ENCODE data around the gene PLAAT4. TPM values are rescaled to one million over a fixed set of nuclear protein-coding genes. Genes with fewer than 3 reads are reported as not detected.

Gene PLAAT4
- total and polyA plus RNA-seq, 2 experiments from 2014 or later, result 0.69 to 4.6 TPM

GRCh38 chr11:63595296-63595695 lies 58.7 kb downstream of the PLAAT4 start:
- ATAC-seq (no peak), DNase-seq (ENCODE audit: low spot score) (no peak)
- no peak overlapping the region for H3K27ac Mint-ChIP-seq
- TF ChIP-seq, protein P1, sequence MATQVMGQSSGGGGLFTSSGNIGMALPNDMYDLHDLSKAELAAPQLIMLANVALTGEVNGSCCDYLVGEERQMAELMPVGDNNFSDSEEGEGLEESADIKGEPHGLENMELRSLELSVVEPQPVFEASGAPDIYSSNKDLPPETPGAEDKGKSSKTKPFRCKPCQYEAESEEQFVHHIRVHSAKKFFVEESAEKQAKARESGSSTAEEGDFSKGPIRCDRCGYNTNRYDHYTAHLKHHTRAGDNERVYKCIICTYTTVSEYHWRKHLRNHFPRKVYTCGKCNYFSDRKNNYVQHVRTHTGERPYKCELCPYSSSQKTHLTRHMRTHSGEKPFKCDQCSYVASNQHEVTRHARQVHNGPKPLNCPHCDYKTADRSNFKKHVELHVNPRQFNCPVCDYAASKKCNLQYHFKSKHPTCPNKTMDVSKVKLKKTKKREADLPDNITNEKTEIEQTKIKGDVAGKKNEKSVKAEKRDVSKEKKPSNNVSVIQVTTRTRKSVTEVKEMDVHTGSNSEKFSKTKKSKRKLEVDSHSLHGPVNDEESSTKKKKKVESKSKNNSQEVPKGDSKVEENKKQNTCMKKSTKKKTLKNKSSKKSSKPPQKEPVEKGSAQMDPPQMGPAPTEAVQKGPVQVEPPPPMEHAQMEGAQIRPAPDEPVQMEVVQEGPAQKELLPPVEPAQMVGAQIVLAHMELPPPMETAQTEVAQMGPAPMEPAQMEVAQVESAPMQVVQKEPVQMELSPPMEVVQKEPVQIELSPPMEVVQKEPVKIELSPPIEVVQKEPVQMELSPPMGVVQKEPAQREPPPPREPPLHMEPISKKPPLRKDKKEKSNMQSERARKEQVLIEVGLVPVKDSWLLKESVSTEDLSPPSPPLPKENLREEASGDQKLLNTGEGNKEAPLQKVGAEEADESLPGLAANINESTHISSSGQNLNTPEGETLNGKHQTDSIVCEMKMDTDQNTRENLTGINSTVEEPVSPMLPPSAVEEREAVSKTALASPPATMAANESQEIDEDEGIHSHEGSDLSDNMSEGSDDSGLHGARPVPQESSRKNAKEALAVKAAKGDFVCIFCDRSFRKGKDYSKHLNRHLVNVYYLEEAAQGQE (IDR thresholded peaks at IDR 0.05; ENCODE audit: unreplicated experiment), result no peak
- TF ChIP-seq POLR2AphosphoS5 (IDR thresholded peaks at IDR 0.05; ENCODE audit: low read depth) (no peak), ZNF114 (CRISPR knock-in tag; IDR thresholded peaks at IDR 0.05) (no peak), EZH2 (IDR thresholded peaks at IDR 0.05; ENCODE audit: low read depth, unreplicated experiment) (no peak), ZNF331 (CRISPR knock-in tag; IDR thresholded peaks at IDR 0.05; ENCODE audit: low read depth) (no peak), EZH2phosphoT487 (IDR thresholded peaks at IDR 0.05; ENCODE audit: unreplicated experiment) (no peak)
- Histone ChIP-seq H2AFZ (no peak overlapping the region), H3K27me3 (ENCODE audit: insufficient read depth) (no peaks in the 10 kb centered on the region), H3K27ac (ENCODE audit: low read depth) (no peak overlapping the region), H3K9me2 (ENCODE audit: insufficient read depth) (no peaks in the 10 kb centered on the region), H4K20me1 (replicated peaks; ENCODE audit: insufficient read depth) (no peaks in the 10 kb centered on the region; the same call in 1 of the 2 replicates), H3K4me3 (no peak overlapping the region), H3K4me2 (no peak overlapping the region), H3K36me3 (ENCODE audit: insufficient read depth) (peaks cover 11% of the 10 kb centered on the region; the same call in 1 of the 2 replicates), H3F3A (replicated peaks; ENCODE audit: low read depth) (0 out of 2 replicates have a peak, but pooled peaks cover under 1% of the 10 kb centered on the region), H3K79me2 (replicated peaks; ENCODE audit: insufficient read depth) (peaks cover 32% of the 10 kb centered on the region), H3K4me1 (ENCODE audit: insufficient read depth) (no peaks in the 10 kb centered on the region)
- no peak overlapping the region for H3K4me3 Mint-ChIP-seq
- peaks cover 6% of the 10 kb centered on the region for H3K27me3 Mint-ChIP-seq (ENCODE audit: insufficient read depth, low read depth, poor library complexity)
- H3K9me3 Mint-ChIP-seq, result peaks cover 18% of the 10 kb centered on the region
- peaks cover 61% of the 10 kb centered on the region for H3K36me3 Mint-ChIP-seq (ENCODE audit: low read depth)
- no peaks in the 10 kb centered on the region for H3K4me1 Mint-ChIP-seq

Other genes starting within 250 kb of the PLAAT4 start
- gene SLC22A9, start 167.0 kb upstream of the PLAAT4 start, total RNA-seq (2014; rRNA removed; shearing (Covaris generic)), result not detected in 2 replicates
- gene SLC22A9, start 167.0 kb upstream of the PLAAT4 start, polyA plus RNA-seq (2016; fragmentation: Nextera tagmentation; extraction: Ambion mirVana), result not detected in 2 replicates
- gene PLAAT5, start 45.6 kb upstream of the PLAAT4 start, total RNA-seq (2014; rRNA removed; shearing (Covaris generic)), result 10.4 and 11.6 TPM in 2 replicates
- gene PLAAT5, start 45.6 kb upstream of the PLAAT4 start, polyA plus RNA-seq (2016; fragmentation: Nextera tagmentation; extraction: Ambion mirVana), result 7.5 and 7.7 TPM in 2 replicates
- 0.62 and 0.94 TPM in 2 replicates for gene LGALS12, start 30.7 kb upstream of the PLAAT4 start, total RNA-seq (2014; rRNA removed; shearing (Covaris generic))
- gene LGALS12, start 30.7 kb upstream of the PLAAT4 start, polyA plus RNA-seq (2016; fragmentation: Nextera tagmentation; extraction: Ambion mirVana), result 0.57 and 1.2 TPM in 2 replicates
- 0.66 TPM in 1 of 2 replicates, not detected in the other for gene PLAAT2, start 26.6 kb downstream of the PLAAT4 start, total RNA-seq (2014; rRNA removed; shearing (Covaris generic))
- gene PLAAT2, start 26.6 kb downstream of the PLAAT4 start, polyA plus RNA-seq (2016; fragmentation: Nextera tagmentation; extraction: Ambion mirVana), result 0.42 and 0.78 TPM in 2 replicates
- gene PLAAT3, start 77.6 kb downstream of the PLAAT4 start, total RNA-seq (2014; rRNA removed; shearing (Covaris generic)), result 61.1 and 63.2 TPM in 2 replicates
- gene PLAAT3, start 77.6 kb downstream of the PLAAT4 start, polyA plus RNA-seq (2016; fragmentation: Nextera tagmentation; extraction: Ambion mirVana), result 239 and 262 TPM in 2 replicates
- gene ATL3, start 134.6 kb downstream of the PLAAT4 start, total RNA-seq (2014; rRNA removed; shearing (Covaris generic)), result 20.4 and 24.4 TPM in 2 replicates
- 5.2 and 6.8 TPM in 2 replicates for gene ATL3, start 134.6 kb downstream of the PLAAT4 start, polyA plus RNA-seq (2016; fragmentation: Nextera tagmentation; extraction: Ambion mirVana)
- 150 and 162 TPM in 2 replicates for gene RTN3, start 144.7 kb downstream of the PLAAT4 start, total RNA-seq (2014; rRNA removed; shearing (Covaris generic))
- gene RTN3, start 144.7 kb downstream of the PLAAT4 start, polyA plus RNA-seq (2016; fragmentation: Nextera tagmentation; extraction: Ambion mirVana), result 129 and 138 TPM in 2 replicates
- 32.1 and 36.6 TPM in 2 replicates for gene ZFTA, start 232.0 kb downstream of the PLAAT4 start, total RNA-seq (2014; rRNA removed; shearing (Covaris generic))
- 8.3 and 8.5 TPM in 2 replicates for gene ZFTA, start 232.0 kb downstream of the PLAAT4 start, polyA plus RNA-seq (2016; fragmentation: Nextera tagmentation; extraction: Ambion mirVana)